Endothelial cell of umbilical vein (primary cell): Measurements from ENCODE around the gene RSF1.

ENCODE experiments used
- CTCF ChIP-seq, 2 donors: IDR thresholded peaks; 1 replicate in 1 of 2; 2 replicates in 1 of 2; pipeline ENCODE4 v1.5.1; 2011; ENCODE audit warnings: low read length in 2 of 2, mild to moderate bottlenecking in 2 of 2, moderate library complexity in 2 of 2, control low read depth in 1 of 2, inconsistent platforms in 1 of 2, low read depth in 1 of 2; ENCODE audit not compliant: insufficient read depth in 1 of 2; ENCODE audit errors: extremely low read depth in 1 of 2
- EZH2 ChIP-seq: IDR thresholded peaks from 2 replicates; pipeline ENCODE4 v1.6.1; 2012; ENCODE audit warnings: borderline replicate concordance, low read depth, mild to moderate bottlenecking, moderate library complexity, low read length, inconsistent platforms; ENCODE audit not compliant: severe bottlenecking
- MAX ChIP-seq: IDR thresholded peaks from 2 replicates; pipeline ENCODE4 v1.6.1; 2011; ENCODE audit not compliant: insufficient read depth, insufficient read length
- POLR2A ChIP-seq: IDR thresholded peaks from 2 replicates; pipeline ENCODE4 v1.6.1; 2012; ENCODE audit warnings: low read depth, mild to moderate bottlenecking, control low read depth, low read length

- no peak for TF ChIP-seq POLR2A
- no peak for TF ChIP-seq MAX
- no peak for TF ChIP-seq CTCF (IDR thresholded peaks at IDR 0.05; ENCODE audit: extremely low read depth in 1 of 2, insufficient read depth in 1 of 2, low read depth in 1 of 2, low read length in 2 of 2)
- TF ChIP-seq EZH2: no peak
Measured at GRCh38 chr11:77821349-77821851, 878 bp upstream of the RSF1 start.
